SK-N-SH (cell line): ENCODE measurements around the gene MRPL49. TPM values are rescaled to one million over a fixed set of nuclear protein-coding genes. Genes with fewer than 3 reads are reported as not detected.

ENCODE experiments used
- CTCF ChIA-PET: fragments of 300-600, 350-600 bp; formaldehyde crosslinking; extraction: SDS; loops from one replicate; lab custom pipeline; 2021; lab: Yijun Ruan, JAX
- POLR2A ChIA-PET: fragments of 350-600 bp; sonication (Branson Sonifier 250); formaldehyde crosslinking; extraction: SDS; loops from one replicate; lab custom pipeline; 2020; ENCODE audit warnings: antibody characterized with exemption, inconsistent platforms; lab: Yijun Ruan, JAX
- DNase-seq: peaks from one replicate; pipeline ENCODE4 v3.0.0; 2012
- H2AFZ ChIP-seq: fragments of 200-600 bp; sonication (generic); 2 replicates; pipeline ENCODE4 v1.8.1; 2016; ENCODE audit warnings: antibody characterized with exemption, mild to moderate bottlenecking, low read depth
- H3F3A ChIP-seq: fragments of 200-600 bp; sonication (generic); replicated peaks from 2 replicates; pipeline ENCODE3; 2016; ENCODE audit warnings: antibody characterized with exemption, mild to moderate bottlenecking; ENCODE audit not compliant: insufficient read depth
- H3K27ac ChIP-seq, 2 experiments: fragments of 200-500 bp in 1 of 2; fragments of 200-600 bp in 1 of 2; sonication (Bioruptor generic) in 1 of 2; sonication (generic), shearing (Covaris generic) in 1 of 2; 2 replicates each; pipeline versions ENCODE4 v1.5.1 to v1.6.1; 2014 to 2016; ENCODE audit warnings: low read depth in 2 of 2, inconsistent platforms in 1 of 2, low read length in 1 of 2, mild to moderate bottlenecking in 1 of 2, mixed read lengths in 1 of 2
- H3K27me3 ChIP-seq: fragments of 200-600 bp; sonication (generic), shearing (Covaris generic); 2 replicates; pipeline ENCODE4 v1.6.1; 2016; ENCODE audit warnings: mixed run types; ENCODE audit not compliant: insufficient read depth
- H3K36me3 ChIP-seq, 2 experiments: fragments of 200-500 bp in 1 of 2; fragments of 200-600 bp in 1 of 2; sonication (Bioruptor generic) in 1 of 2; sonication (generic) in 1 of 2; replicated peaks in 1 of 2; 2 replicates each; pipeline versions ENCODE3 to v1.5.1; 2014 to 2016; ENCODE audit warnings: low read length in 1 of 2, mild to moderate bottlenecking in 1 of 2; ENCODE audit not compliant: insufficient read depth in 2 of 2, control insufficient read depth in 1 of 2
- H3K4me1 ChIP-seq, 2 experiments: fragments of 200-500 bp in 1 of 2; fragments of 200-600 bp in 1 of 2; sonication (Bioruptor generic) in 1 of 2; sonication (generic), shearing (Covaris generic) in 1 of 2; 2 replicates each; pipeline versions ENCODE4 v1.5.1 to v1.6.1; 2014 to 2016; ENCODE audit warnings: low read depth in 1 of 2, low read length in 1 of 2, mixed run types in 1 of 2; ENCODE audit not compliant: insufficient read depth in 2 of 2, control insufficient read depth in 1 of 2
- H3K4me2 ChIP-seq: fragments of 200-600 bp; sonication (generic), shearing (Covaris generic); 2 replicates; pipeline ENCODE4 v1.6.1; 2017; ENCODE audit warnings: mixed run types
- H3K4me3 ChIP-seq, 2 experiments: fragments of 200-500 bp in 1 of 2; fragments of 200-600 bp in 1 of 2; sonication (Bioruptor generic) in 1 of 2; sonication (generic), shearing (Covaris generic) in 1 of 2; 2 replicates each; pipeline versions ENCODE4 v1.5.1 to v1.8.1; 2014 to 2016; ENCODE audit warnings: low read depth in 2 of 2, inconsistent platforms in 1 of 2, low read length in 1 of 2, mild to moderate bottlenecking in 1 of 2, mixed read lengths in 1 of 2, moderate library complexity in 1 of 2
- H3K79me2 ChIP-seq: fragments of 200-600 bp; sonication (generic); 2 replicates; pipeline ENCODE4 v1.8.1; 2017; ENCODE audit warnings: mild to moderate bottlenecking; ENCODE audit not compliant: insufficient read depth
- H3K9ac ChIP-seq: fragments of 200-600 bp; sonication (generic); 2 replicates; pipeline ENCODE4 v1.6.1; 2017; ENCODE audit warnings: mixed run types
- H3K9me2 ChIP-seq: fragments of 200-600 bp; sonication (generic); 2 replicates; pipeline ENCODE4 v1.6.1; 2017; ENCODE audit warnings: mixed run types
- H3K9me3 ChIP-seq: fragments of 200-600 bp; sonication (generic); 2 replicates; pipeline ENCODE4 v1.6.1; 2017; ENCODE audit warnings: mixed run types, mild to moderate bottlenecking, moderate library complexity
- H4K20me1 ChIP-seq: fragments of 200-600 bp; sonication (generic); 2 replicates; pipeline ENCODE4 v1.6.1; 2017; ENCODE audit warnings: mild to moderate bottlenecking, mixed run types; ENCODE audit not compliant: insufficient read depth
- EP300 ChIP-seq, 2 experiments: IDR thresholded peaks; 2 replicates each; pipeline versions ENCODE4 v1.4.0 to v1.6.1; 2012; ENCODE audit warnings: borderline replicate concordance in 1 of 2, low read depth in 1 of 2, low read length in 1 of 2
- EZH2phosphoT487 ChIP-seq: fragments of 200-600 bp; sonication (generic); IDR thresholded peaks from 2 replicates; pipeline ENCODE4 v1.6.1; 2017; ENCODE audit warnings: low read depth, mixed run types, mild to moderate bottlenecking, antibody characterized with exemption, moderate library complexity, borderline replicate concordance
- GABPA ChIP-seq: IDR thresholded peaks from 2 replicates; pipeline ENCODE4 v1.4.0; 2012; ENCODE audit warnings: low read depth, mild to moderate bottlenecking
- JUND ChIP-seq: IDR thresholded peaks from 2 replicates; pipeline ENCODE4 v1.4.0; 2012
- MXI1 ChIP-seq: IDR thresholded peaks from 2 replicates; pipeline ENCODE4 v1.6.1; 2012; ENCODE audit warnings: mild to moderate bottlenecking, low read depth, low read length, improper control_type of control experiment
- NFIC ChIP-seq: IDR thresholded peaks from 2 replicates; pipeline ENCODE4 v1.4.0; 2012; ENCODE audit warnings: borderline replicate concordance
- POLR2AphosphoS5 ChIP-seq: IDR thresholded peaks from 2 replicates; pipeline ENCODE4 v1.6.1; 2012; ENCODE audit warnings: low read depth, low read length
- RFX5 ChIP-seq: IDR thresholded peaks from 2 replicates; pipeline ENCODE4 v1.6.1; 2012; ENCODE audit warnings: mild to moderate bottlenecking, improper control_type of control experiment, low read length
- SMC3 ChIP-seq: IDR thresholded peaks from 2 replicates; pipeline ENCODE4 v1.6.1; 2012; ENCODE audit warnings: low read depth, low read length, improper control_type of control experiment
- TCF12 ChIP-seq: IDR thresholded peaks from 2 replicates; pipeline ENCODE4 v1.4.0; 2012
- USF2 ChIP-seq: fragments of 150-350 bp; IDR thresholded peaks from 2 replicates; pipeline ENCODE4 v1.6.1; 2017; ENCODE audit warnings: antibody characterized with exemption, low read length, low read depth, borderline replicate concordance
- YY1 ChIP-seq: IDR thresholded peaks from 2 replicates; pipeline ENCODE4 v1.4.0; 2012; ENCODE audit warnings: low read depth, mild to moderate bottlenecking
- WGBS: methylation state at CpG from one replicate; pipeline ENCODE4 v1.1.6; 2017; ENCODE audit warnings: low lambda C conversion rate; 5-methylcytosine and 5-hydroxymethylcytosine counted together
- polyA plus RNA-seq, 3 experiments: library from polyadenylated mRNA; depleted of rRNA; stranded (reverse); fragments of >200 nt; gene quantifications; 2 replicates each; pipeline ENCODE4 v1.2.3, GENCODE V29; 2012
- TF ChIP-seq, protein P1 (sequence below): IDR thresholded peaks from 2 replicates; pipeline ENCODE4 v1.4.0; 2012; ENCODE audit warnings: low read depth, borderline replicate concordance
- TF ChIP-seq, protein P2 (sequence below): IDR thresholded peaks from 2 replicates; pipeline ENCODE4 v1.4.0; 2012; ENCODE audit warnings: low read depth

Gene MRPL49
- polyA plus RNA-seq, 1 of the 3 experiments (the other 2 are of a cell fraction), result 56.7 TPM

DNA sequence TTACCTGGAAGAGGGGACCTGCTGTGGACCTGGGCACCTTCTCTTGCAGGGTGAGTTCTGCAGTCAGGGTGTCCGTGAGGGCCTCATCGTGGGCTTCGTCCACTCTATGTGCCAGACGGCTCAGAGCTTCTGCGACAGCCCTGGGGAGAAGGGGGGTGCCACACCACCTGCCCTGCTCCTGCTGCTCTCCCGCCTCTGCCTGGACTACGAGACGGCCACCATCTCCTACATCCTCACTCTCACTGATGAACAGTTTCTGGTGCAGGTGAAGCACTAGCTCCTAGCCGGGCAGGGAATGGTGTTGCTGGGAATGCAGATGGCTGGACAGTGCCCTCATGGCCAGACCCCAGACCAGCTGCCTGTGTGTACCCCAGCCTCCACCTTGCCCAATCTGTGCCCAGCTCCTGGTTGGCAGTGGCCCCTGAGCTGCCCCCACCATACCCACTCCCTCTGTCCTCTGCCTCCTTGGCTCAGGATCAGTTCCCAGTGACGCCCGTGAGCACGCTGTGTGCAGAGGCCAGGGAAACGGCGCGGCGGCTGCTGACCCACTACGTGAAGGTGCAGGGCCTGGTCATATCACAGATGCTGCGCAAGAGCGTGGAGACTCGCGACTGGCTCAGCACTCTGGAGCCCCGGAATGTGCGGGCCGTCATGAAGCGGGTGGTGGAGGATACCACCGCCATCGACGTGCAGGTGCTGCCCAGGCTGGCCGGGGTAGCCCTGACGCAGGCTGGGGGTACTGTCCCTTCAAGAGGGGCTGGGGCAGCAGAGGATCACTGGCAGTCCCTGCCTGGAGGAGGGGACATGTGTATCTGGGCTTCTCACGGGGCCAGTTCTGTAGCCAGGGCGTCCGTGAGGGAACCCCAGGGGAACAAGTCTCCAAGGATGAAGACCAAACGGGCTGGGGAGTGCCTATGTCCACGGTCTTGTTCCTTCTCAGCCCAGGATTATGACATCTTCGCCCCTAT, 12.6 kb upstream of the MRPL49 start:
- CTCF ChIA-PET, result interaction anchor here (0.6 to 6.1 kb wide), 30 partner anchors 8 to 805 kb away, joined by 3 to 150 read pairs (median 5); partner anchors contain the start of genes ARL2, CAPN1, CDCA5 and FAU
- H3K27me3 ChIP-seq, result no peaks in the 10 kb centered on the region
- peaks cover 6% of the 10 kb centered on the region; the same call in 1 of the 2 replicates for H4K20me1 ChIP-seq
- H3K36me3 ChIP-seq, result peaks cover 0 to 20% of the 10 kb centered on the region in 2 experiments
- no peaks in the 10 kb centered on the region for H3K9me2 ChIP-seq
- H3F3A ChIP-seq, result peaks cover 13% of the 10 kb centered on the region
- peaks cover 9 to 29% of the 10 kb centered on the region in 2 experiments; a peak in 3 of 4 replicates for H3K4me1 ChIP-seq
- H3K9me3 ChIP-seq, result no peaks in the 10 kb centered on the region
- H3K9ac ChIP-seq, result no peak overlapping the region
- no peak for TF ChIP-seq SMC3
- TF ChIP-seq JUND, result no peak
- TF ChIP-seq, protein P1, sequence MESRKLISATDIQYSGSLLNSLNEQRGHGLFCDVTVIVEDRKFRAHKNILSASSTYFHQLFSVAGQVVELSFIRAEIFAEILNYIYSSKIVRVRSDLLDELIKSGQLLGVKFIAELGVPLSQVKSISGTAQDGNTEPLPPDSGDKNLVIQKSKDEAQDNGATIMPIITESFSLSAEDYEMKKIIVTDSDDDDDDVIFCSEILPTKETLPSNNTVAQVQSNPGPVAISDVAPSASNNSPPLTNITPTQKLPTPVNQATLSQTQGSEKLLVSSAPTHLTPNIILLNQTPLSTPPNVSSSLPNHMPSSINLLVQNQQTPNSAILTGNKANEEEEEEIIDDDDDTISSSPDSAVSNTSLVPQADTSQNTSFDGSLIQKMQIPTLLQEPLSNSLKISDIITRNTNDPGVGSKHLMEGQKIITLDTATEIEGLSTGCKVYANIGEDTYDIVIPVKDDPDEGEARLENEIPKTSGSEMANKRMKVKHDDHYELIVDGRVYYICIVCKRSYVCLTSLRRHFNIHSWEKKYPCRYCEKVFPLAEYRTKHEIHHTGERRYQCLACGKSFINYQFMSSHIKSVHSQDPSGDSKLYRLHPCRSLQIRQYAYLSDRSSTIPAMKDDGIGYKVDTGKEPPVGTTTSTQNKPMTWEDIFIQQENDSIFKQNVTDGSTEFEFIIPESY, result no peak
- TF ChIP-seq TCF12, result no peak
- no peak for TF ChIP-seq NFIC
- TF ChIP-seq YY1, result no peak
- TF ChIP-seq GABPA, result no peak
- no peak for TF ChIP-seq EP300 (IDR thresholded peaks at IDR 0.05; ENCODE audit: borderline replicate concordance in 1 of 2, low read depth in 1 of 2, low read length in 1 of 2)
- TF ChIP-seq MXI1, result no peak
- no peak for TF ChIP-seq EZH2phosphoT487
- no peak for TF ChIP-seq POLR2AphosphoS5
- no peak for TF ChIP-seq USF2
- no peak for TF ChIP-seq RFX5
- TF ChIP-seq, protein P2, sequence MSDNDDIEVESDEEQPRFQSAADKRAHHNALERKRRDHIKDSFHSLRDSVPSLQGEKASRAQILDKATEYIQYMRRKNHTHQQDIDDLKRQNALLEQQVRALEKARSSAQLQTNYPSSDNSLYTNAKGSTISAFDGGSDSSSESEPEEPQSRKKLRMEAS, result no peak
- WGBS, result 87% methylated on average over 35 of the region's 36 CpGs
- no peak overlapping the region for H2AFZ ChIP-seq
- DNase-seq, result no peak
- no peak overlapping the region for H3K4me3 ChIP-seq
- POLR2A ChIA-PET, result interaction anchor here (0.6 to 4.1 kb wide), 5 partner anchors 10 to 69 kb away, joined by 3 to 27 read pairs (median 8); partner anchors contain the start of genes FAU, MRPL49, SAC3D1 and VPS51
- H3K79me2 ChIP-seq, result peaks cover 21% of the 10 kb centered on the region; the same call in 1 of the 2 replicates
- H3K4me2 ChIP-seq, result no peak overlapping the region
- H3K27ac ChIP-seq, result no peak overlapping the region
